Heart right ventricle (tissue), 16 donors: Measurements from ENCODE around the gene KLF7. TPM values are rescaled to one million over a fixed set of nuclear protein-coding genes. Genes with fewer than 3 reads are reported as not detected.
A peak's percentile ranks its signal among the peaks of the same experiment; 100 is the strongest.

Experiments used
- ATAC-seq, 8 donors: fragments of 200-7000 bp; cut with Tn5 transposase; one replicate each; pipeline ENCODE4 v1.9.1; 2020; ENCODE audit warnings: mild to moderate bottlenecking in 8 of 8, moderate library complexity in 8 of 8, moderate number of reproducible peaks in 1 of 8
- DNase-seq, 2 donors: peaks; one replicate each; pipeline ENCODE4 v3.0.0-alpha.2; 2020
- H3K27ac ChIP-seq, 10 donors: fragments of 200-600 bp; sonication (generic) in 2 of 10; one replicate each; pipeline versions ENCODE4 v1.5.0 to v1.8.0; 2020 to 2022; ENCODE audit warnings: mild to moderate bottlenecking in 3 of 10
- H3K27me3 ChIP-seq, 7 donors: fragments of 200-600 bp; one replicate each; pipeline ENCODE4 v1.8.0; 2021 to 2022; ENCODE audit warnings: mild to moderate bottlenecking in 2 of 7
- H3K36me3 ChIP-seq, 9 donors: fragments of 200-600 bp; sonication (generic) in 1 of 9; one replicate each; pipeline versions ENCODE4 v1.5.0 to v1.8.0; 2020 to 2022; ENCODE audit warnings: mild to moderate bottlenecking in 2 of 9
- H3K4me1 ChIP-seq, 9 donors: fragments of 200-600 bp; sonication (generic) in 1 of 9; one replicate each; pipeline versions ENCODE4 v1.5.0 to v1.8.0; 2020 to 2022; ENCODE audit warnings: mild to moderate bottlenecking in 4 of 9
- H3K4me3 ChIP-seq, 10 donors: fragments of 200-600 bp; sonication (generic) in 2 of 10; one replicate each; pipeline versions ENCODE4 v1.5.0 to v1.8.0; 2020 to 2022; ENCODE audit warnings: mild to moderate bottlenecking in 7 of 10, moderate library complexity in 2 of 10
- H3K9me3 ChIP-seq, 11 donors: fragments of 200-600 bp in 10 of 11; sonication (generic) in 2 of 11; one replicate each; pipeline versions ENCODE4 v1.5.0 to v1.8.0; 2013 to 2022; ENCODE audit warnings: mild to moderate bottlenecking in 2 of 11, control low read depth in 1 of 11, moderate library complexity in 1 of 11
- CTCF ChIP-seq, 9 donors: fragments of 200-600 bp; sonication (generic) in 2 of 9; IDR thresholded peaks; one replicate each; pipeline versions ENCODE4 v1.5.0 to v1.8.0; 2021 to 2022; ENCODE audit warnings: antibody characterized with exemption in 9 of 9, mild to moderate bottlenecking in 5 of 9, moderate library complexity in 1 of 9
- WGBS, 2 donors: extraction: QIAGEN DNeasy Blood & Tissue Kit; methylation state at CpG; one replicate each; pipeline ENCODE4 v1.1.7; 2013; ENCODE audit warnings: inconsistent platforms in 1 of 2; 5-methylcytosine and 5-hydroxymethylcytosine counted together
- intact Hi-C, 10 donors: fragments of 100-400 bp; cut with DNase I; formaldehyde crosslinking; loops; one replicate each; pipeline versions ENCODE4 v1.11.1 to v1.14.2; 2022
- polyA plus RNA-seq, 2 donors: library from polyadenylated mRNA; stranded (reverse); fragments of 200-250 nt; gene quantifications; one replicate each; pipeline ENCODE4 v1.2.3, GENCODE V29; 2013
- total RNA-seq, 10 donors: library from RNA; stranded (reverse); fragmentation: NEBNext Ultra II Directional in 3 of 10; extraction: Animal tissue kit (Norgen Biotek cat#: 25700) in 3 of 10; gene quantifications; one replicate each; pipeline versions ENCODE4 v1.2.1 to v1.2.4, GENCODE V29; 2021 to 2023
- donor health status: Arrhythmogenic right ventricular cardiomyopathy.
- donor health status: ischemic (EF 13 %, LVEDD 7.1; RV severe dilation, severe dysfunction).
- donor health status: healthy with polysubstance abuse.
- donor health status: DM: no; HTN: yes; CAD: no.
- donor health status: DM: no; HTN: no; CAD: no.
- donor health status: ischemic (EF 25% LVEDD 6.9; RV normal size, moderate dysfunction).
- donor health status: ischemic (EF 25% LVEDD 5.7; RV mildly dilated, moderate dysfunction).
- donor health status: healthy.
- donor health status: DM: yes; HTN: yes; CAD: no.
- donor health status: Ischemic cardiomyopathy.
- donor health status: ischemic (EF 35%, LVEDD 5.7; RV mildly dilated, moderate dysfunction).
- donor health status: nonischemic (EF 11% LVEDD 7.7; RV severe dilation, severe dysfunction).
- donor health status: DM: yes; HTN: yes; CAD: no.
- donor health status: PGD.
- donor health status: ischemic (EF 29% LVEDD 5.4; RV normal size, mild dysfunction).
- donor health status: nonischemic (EF 23%, LVEDD 6.1; RV moderate dilation, normal function).

KLF7 gene
- total and polyA plus RNA-seq, 12 donors = 5.0 to 51.8 (median 27.9) TPM

- Histone ChIP-seq H3K4me1 (peaks cover 7 to 62% (median 57%) of the 10 kb centered on the region in 9 donors), H3K36me3 (peaks cover 0 to 5% (median 0%) of the 10 kb centered on the region in 9 donors), H3K27me3 (no peaks in the 10 kb centered on the region), H3K4me3 (peak overlapping the region; percentile 57 to 98 (median 82)), H3K27ac (peak overlapping the region; percentile 96 to 100 (median 100)), H3K9me3 (no peaks in the 10 kb centered on the region)
- no peak for TF ChIP-seq CTCF (IDR thresholded peaks at IDR 0.05)
- intact Hi-C loops = loop anchor here in 9 of 10 donors (2.0 to 10.0 kb wide), 13 partner anchors 29 to 359 kb away; no protein-coding TSS in a partner anchor
- peak in 7 of 8 donors; percentile 3 to 66 (median 33) for ATAC-seq
- 1% methylated on average over 20 of the region's 20 CpGs for WGBS, 2 donors
- DNase-seq = peak; percentile 61 to 69
Measured at GRCh38 chr2:207164006-207164831, 1.5 kb downstream of the KLF7 start.

DNA sequence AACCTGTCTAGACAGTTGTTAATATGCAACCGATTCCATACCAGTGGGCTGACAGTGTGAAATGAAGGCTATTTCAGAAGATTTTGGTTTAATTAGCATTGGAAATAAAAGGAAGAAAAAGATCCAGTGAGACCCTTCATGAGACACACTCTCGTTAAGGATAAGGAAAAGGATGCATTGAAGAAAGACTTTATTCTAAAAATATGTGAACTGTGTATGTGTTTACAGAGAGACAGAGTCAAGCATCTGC lies 2.1 kb downstream of the KLF7 start:
- DNase-seq (no peak), ATAC-seq (no peak)
- TF ChIP-seq CTCF (IDR thresholded peaks at IDR 0.05) = no peak
- Histone ChIP-seq H3K36me3 (peaks cover 0 to 5% (median 0%) of the 10 kb centered on the region in 9 donors), H3K4me3 (peak overlapping the region; percentile 57 to 98 (median 82)), H3K4me1 (peaks cover 7 to 67% (median 62%) of the 10 kb centered on the region in 9 donors), H3K9me3 (no peaks in the 10 kb centered on the region), H3K27ac (peak overlapping the region; percentile 96 to 100 (median 100)), H3K27me3 (no peaks in the 10 kb centered on the region)
- intact Hi-C loops = loop anchor here in 9 of 10 donors (2.0 to 10.0 kb wide), 13 partner anchors 29 to 359 kb away; no protein-coding TSS in a partner anchor
- 3% methylated on average over 2 of the region's 2 CpGs for WGBS, 2 donors

- TF ChIP-seq CTCF (IDR thresholded peaks at IDR 0.05) = no peak
- H3K4me1 ChIP-seq = peaks cover 7 to 67% (median 64%) of the 10 kb centered on the region in 9 donors
- H3K27me3 ChIP-seq = no peaks in the 10 kb centered on the region
- intact Hi-C loops = loop anchor here in 9 of 10 donors (2.0 to 10.0 kb wide), 11 partner anchors 28 to 358 kb away; no protein-coding TSS in a partner anchor
- peaks cover 0 to 5% (median 0%) of the 10 kb centered on the region in 9 donors for H3K36me3 ChIP-seq
- no peaks in the 10 kb centered on the region for H3K9me3 ChIP-seq
- peak overlapping the region; percentile 96 to 100 (median 100) for H3K27ac ChIP-seq
- DNase-seq = no peak
- 22 to 32% methylated on average over 7 of the region's 7 CpGs for WGBS, 2 donors
- ATAC-seq = peak in 5 of 8 donors; percentile 4 to 27 (median 14)
- H3K4me3 ChIP-seq = peak overlapping the region; percentile 57 to 98 (median 82)
Measured at GRCh38 chr2:207163053-207163755, 2.5 kb downstream of the KLF7 start.

GRCh38 chr2:207162316-207162715 lies 3.4 kb downstream of the KLF7 start:
- 31 to 32% methylated on average over 8 of the region's 8 CpGs for WGBS, 2 donors
- Histone ChIP-seq H3K36me3 (peaks cover 0 to 5% (median 0%) of the 10 kb centered on the region in 9 donors), H3K4me1 (peaks cover 9 to 67% (median 64%) of the 10 kb centered on the region in 9 donors), H3K9me3 (no peaks in the 10 kb centered on the region), H3K4me3 (peak overlapping the region; percentile 57 to 98 (median 82)), H3K27me3 (no peaks in the 10 kb centered on the region), H3K27ac (peak overlapping the region; percentile 96 to 100 (median 100))
- DNase-seq (no peak), ATAC-seq (no peak)
- TF ChIP-seq CTCF (IDR thresholded peaks at IDR 0.05) = no peak
- intact Hi-C loops = loop anchor here in 9 of 10 donors (2.0 to 10.0 kb wide), 11 partner anchors 28 to 358 kb away; no protein-coding TSS in a partner anchor
